Gastroesophageal sphincter (tissue), 4 donors: Measurements from ENCODE around the gene GLIPR1L2. TPM values are rescaled to one million over a fixed set of nuclear protein-coding genes. Genes with fewer than 3 reads are reported as not detected.
"Not testable (repeated sequence)": the region's sequence is repeated elsewhere in the genome, so short reads cannot be mapped to it uniquely, and the experiment has no call there.

Source experiments
- ATAC-seq: fragments of 150-250 bp; one replicate; pipeline ENCODE4 v1.9.1; 2016; ENCODE audit warnings: mild to moderate bottlenecking, moderate library complexity
- H3K27ac ChIP-seq, 4 donors: fragments of 200-600 bp; sonication (generic) in 3 of 4; 1 replicate in 3 of 4; 2 replicates in 1 of 4; pipeline ENCODE4 v1.5.1; 2016 to 2019
- H3K27me3 ChIP-seq: fragments of 200-600 bp; sonication (generic); one replicate; pipeline ENCODE4 v1.5.1; 2019
- H3K36me3 ChIP-seq, 2 donors: fragments of 200-600 bp; sonication (generic); one replicate each; pipeline ENCODE4 v1.5.1; 2019; ENCODE audit warnings: control low read depth in 1 of 2
- H3K4me1 ChIP-seq, 3 donors: fragments of 200-600 bp; sonication (generic); 1 replicate in 2 of 3; 2 replicates in 1 of 3; pipeline ENCODE4 v1.5.1; 2016 to 2019; ENCODE audit warnings: control low read depth in 2 of 3
- H3K4me3 ChIP-seq, 2 donors: fragments of 200-600 bp; sonication (generic); one replicate each; pipeline ENCODE4 v1.5.1; 2019; ENCODE audit warnings: mild to moderate bottlenecking in 1 of 2, moderate library complexity in 1 of 2
- H3K9me3 ChIP-seq, 3 donors: fragments of 200-600 bp; sonication (generic); one replicate each; pipeline ENCODE4 v1.5.1; 2017 to 2019; ENCODE audit warnings: control low read depth in 2 of 3
- EP300 ChIP-seq: sonication (generic); formaldehyde crosslinking; IDR thresholded peaks from one replicate; pipeline ENCODE4 v1.6.1; 2017; ENCODE audit warnings: antibody characterized with exemption, mild to moderate bottlenecking
- POLR2A ChIP-seq, 2 donors: fragments of 450-650 bp; IDR thresholded peaks; one replicate each; pipeline ENCODE4 v1.6.1; 2017; ENCODE audit warnings: antibody characterized with exemption in 2 of 2, mild to moderate bottlenecking in 2 of 2, moderate library complexity in 1 of 2
- POLR2AphosphoS5 ChIP-seq: sonication (generic); formaldehyde crosslinking; IDR thresholded peaks from one replicate; pipeline ENCODE4 v1.6.1; 2017; ENCODE audit warnings: antibody characterized with exemption
- WGBS, 2 donors: methylation state at CpG; one replicate each; pipeline ENCODE4 v1.1.5; 2018; ENCODE audit warnings: low coverage in 1 of 2; 5-methylcytosine and 5-hydroxymethylcytosine counted together
- total RNA-seq, 4 donors: library from RNA; depleted of rRNA; stranded (reverse); fragments of >200 nt; gene quantifications; one replicate each; pipeline ENCODE4 v1.1.0, GENCODE V29; 2016
- TF ChIP-seq, protein P1 (sequence below), 4 experiments: fragments of 200-600 bp in 2 of 4; fragments of 450-650 bp in 2 of 4; sonication (generic) in 1 of 4; IDR thresholded peaks; one replicate each; pipeline ENCODE4 v1.5.1; 2017 to 2019; ENCODE audit warnings: antibody characterized with exemption in 4 of 4, mild to moderate bottlenecking in 2 of 4, moderate library complexity in 2 of 4

Gene GLIPR1L2
- total RNA-seq, 4 donors from 2014 or later, result 0.13 to 2.3 (median 1.2) TPM

DNA sequence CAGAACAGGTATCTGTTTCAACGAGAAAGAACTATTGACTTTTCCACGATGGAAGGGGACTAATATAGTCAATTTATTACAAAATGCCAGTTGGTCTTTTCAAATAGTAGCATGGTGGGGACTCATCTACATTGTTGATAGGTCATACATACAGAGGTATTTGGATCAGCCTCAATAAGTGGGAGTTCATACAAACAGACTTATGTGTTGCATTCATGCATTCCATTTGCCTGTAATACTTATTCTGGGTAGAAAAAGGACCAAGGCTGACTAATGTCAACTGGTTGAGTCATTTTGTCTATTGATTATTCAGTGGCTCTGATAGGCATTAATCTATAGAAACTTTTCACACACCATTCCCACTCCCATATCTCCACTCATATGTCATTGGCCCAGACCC is 48.2 kb downstream of the GLIPR1L2 start:
- Histone ChIP-seq H3K4me1 (no peaks in the 10 kb centered on the region), H3K27ac (no peak overlapping the region), H3K36me3 (no peaks in the 10 kb centered on the region), H3K9me3 (peaks cover 0 to 26% (median 0%) of the 10 kb centered on the region in 3 donors), H3K27me3 (peaks cover 6% of the 10 kb centered on the region), H3K4me3 (no peak overlapping the region)
- 85% methylated on average over 2 of the region's 2 CpGs for WGBS, 2 donors
- TF ChIP-seq POLR2AphosphoS5, result no peak
- TF ChIP-seq, protein P1, sequence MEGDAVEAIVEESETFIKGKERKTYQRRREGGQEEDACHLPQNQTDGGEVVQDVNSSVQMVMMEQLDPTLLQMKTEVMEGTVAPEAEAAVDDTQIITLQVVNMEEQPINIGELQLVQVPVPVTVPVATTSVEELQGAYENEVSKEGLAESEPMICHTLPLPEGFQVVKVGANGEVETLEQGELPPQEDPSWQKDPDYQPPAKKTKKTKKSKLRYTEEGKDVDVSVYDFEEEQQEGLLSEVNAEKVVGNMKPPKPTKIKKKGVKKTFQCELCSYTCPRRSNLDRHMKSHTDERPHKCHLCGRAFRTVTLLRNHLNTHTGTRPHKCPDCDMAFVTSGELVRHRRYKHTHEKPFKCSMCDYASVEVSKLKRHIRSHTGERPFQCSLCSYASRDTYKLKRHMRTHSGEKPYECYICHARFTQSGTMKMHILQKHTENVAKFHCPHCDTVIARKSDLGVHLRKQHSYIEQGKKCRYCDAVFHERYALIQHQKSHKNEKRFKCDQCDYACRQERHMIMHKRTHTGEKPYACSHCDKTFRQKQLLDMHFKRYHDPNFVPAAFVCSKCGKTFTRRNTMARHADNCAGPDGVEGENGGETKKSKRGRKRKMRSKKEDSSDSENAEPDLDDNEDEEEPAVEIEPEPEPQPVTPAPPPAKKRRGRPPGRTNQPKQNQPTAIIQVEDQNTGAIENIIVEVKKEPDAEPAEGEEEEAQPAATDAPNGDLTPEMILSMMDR (IDR thresholded peaks at IDR 0.05), result no peak
- no peak for TF ChIP-seq EP300
- TF ChIP-seq POLR2A (IDR thresholded peaks at IDR 0.05), result no peak
- ATAC-seq, result no peak

DNA sequence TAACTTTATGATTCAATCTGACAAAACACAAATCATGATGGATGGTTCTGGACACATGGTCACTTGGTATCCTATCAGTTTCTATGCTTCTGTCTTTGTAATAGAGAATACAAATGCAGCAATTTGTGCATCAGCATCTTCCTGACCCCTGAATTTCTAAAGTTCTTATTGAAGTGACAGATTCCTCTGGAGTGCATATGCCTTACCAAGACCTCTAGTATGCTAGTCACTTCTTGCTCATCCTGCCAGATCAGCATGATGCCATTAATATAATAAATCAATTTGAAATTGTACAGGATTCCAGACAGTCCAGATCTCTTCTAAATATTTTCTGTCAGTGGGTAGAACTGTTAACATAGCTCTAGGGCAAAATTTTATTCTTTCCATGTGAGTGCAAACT is 49.0 kb downstream of the GLIPR1L2 start:
- Histone ChIP-seq H3K27ac (no peak overlapping the region), H3K9me3 (peaks cover 0 to 26% (median 0%) of the 10 kb centered on the region in 3 donors), H3K4me3 (no peak overlapping the region), H3K27me3 (peaks cover 6% of the 10 kb centered on the region), H3K4me1 (no peaks in the 10 kb centered on the region), H3K36me3 (no peaks in the 10 kb centered on the region)
- no peak for ATAC-seq
- TF ChIP-seq EP300 (no peak), POLR2A (IDR thresholded peaks at IDR 0.05) (no peak), POLR2AphosphoS5 (no peak)
- TF ChIP-seq, protein P1 (IDR thresholded peaks at IDR 0.05), result no peak

DNA sequence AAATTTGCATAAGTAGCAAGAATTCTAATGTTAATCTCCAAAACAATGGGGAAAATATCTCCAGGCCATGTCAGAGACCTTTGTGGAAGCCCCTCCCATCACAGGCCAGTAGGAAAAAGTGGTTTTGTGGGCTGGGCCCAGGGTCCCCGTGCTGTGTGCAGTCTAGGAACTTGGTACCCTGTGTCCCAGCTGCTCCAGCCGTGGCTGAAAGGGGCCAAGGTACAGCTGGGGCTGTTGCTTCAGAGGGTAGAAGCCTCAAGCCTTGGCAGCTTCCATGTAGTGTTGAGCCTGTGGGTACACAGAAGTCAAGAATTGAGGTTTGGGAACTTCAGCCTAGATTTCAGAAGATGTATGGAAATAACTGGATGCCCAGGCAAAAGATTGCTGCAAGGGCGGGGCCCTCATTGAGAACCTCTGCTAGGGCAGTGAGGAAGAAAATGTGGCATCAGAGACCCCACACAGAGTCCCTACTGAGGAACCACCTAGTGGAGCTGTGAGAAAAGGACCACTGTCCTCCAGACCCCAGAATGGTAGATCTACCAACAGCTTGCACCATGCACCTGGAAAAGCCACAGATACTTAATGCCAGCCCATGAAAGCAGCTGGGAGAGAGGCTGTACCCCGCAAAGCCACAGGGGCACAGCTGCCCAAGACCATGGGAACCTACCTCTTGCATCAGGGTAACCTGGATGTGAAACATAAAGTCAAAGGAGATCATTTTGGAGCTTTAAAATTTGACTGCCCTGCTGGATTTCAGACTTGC is 51.0 kb downstream of the GLIPR1L2 start:
- not testable (repeated sequence) for ATAC-seq, H3K27me3 ChIP-seq, H3K36me3 ChIP-seq, H3K4me3 ChIP-seq, H3K27ac ChIP-seq, H3K4me1 ChIP-seq
- WGBS, 2 donors, result 77 to 80% methylated on average over 1 to 3 of the region's 4 CpGs
- peaks cover 0 to 18% (median 0%) of the 10 kb centered on the region in 3 donors for H3K9me3 ChIP-seq

DNA sequence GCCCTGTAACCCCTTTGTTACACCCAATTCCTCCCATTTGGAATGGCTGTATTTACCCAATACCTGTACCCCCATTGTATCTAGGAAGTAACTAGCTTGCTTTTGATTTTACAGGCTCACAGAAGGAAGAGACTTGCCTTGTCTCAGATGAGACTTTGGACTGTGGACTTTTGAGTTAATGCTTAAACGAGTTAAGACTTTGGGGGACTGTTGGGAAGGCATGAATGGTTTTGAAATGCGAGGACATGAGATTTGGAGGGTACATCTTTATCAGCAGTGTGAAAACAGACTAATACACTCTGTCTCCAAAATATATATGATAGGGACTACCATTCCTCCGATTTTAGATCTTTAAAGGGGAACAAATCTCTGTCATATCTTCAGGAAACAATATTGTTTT is 51.6 kb downstream of the GLIPR1L2 start:
- WGBS, 2 donors, result 51 to 54% methylated on average over 2 to 3 of the region's 3 CpGs
- H3K4me3 ChIP-seq, H3K27me3 ChIP-seq, H3K4me1 ChIP-seq, H3K36me3 ChIP-seq, H3K27ac ChIP-seq, ATAC-seq: not testable (repeated sequence)
- peaks cover 0 to 12% (median 0%) of the 10 kb centered on the region in 3 donors for H3K9me3 ChIP-seq

DNA sequence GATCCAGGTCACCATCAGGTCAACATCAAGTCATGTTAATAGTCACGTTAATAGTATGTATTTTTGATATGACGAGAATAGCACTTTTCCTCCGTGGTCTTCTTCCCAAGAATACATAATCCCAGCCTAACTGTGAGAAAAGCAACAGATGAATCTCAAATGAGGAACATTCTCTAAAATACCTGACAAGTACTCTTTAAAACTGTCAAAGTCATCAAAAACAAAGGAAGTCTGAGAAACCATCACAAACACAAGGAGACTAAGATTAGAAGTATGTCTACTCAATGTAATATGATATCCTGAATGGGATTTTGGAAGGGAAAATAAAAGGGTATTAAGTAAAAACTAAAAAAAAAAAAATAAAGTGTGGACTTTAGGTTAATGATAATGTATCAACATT is 52.8 kb downstream of the GLIPR1L2 start:
- H3K36me3 ChIP-seq, result no peaks in the 10 kb centered on the region
- H3K27me3 ChIP-seq, result peaks cover 6% of the 10 kb centered on the region
- no peaks in the 10 kb centered on the region for H3K4me1 ChIP-seq
- peaks cover 0 to 7% (median 0%) of the 10 kb centered on the region in 3 donors for H3K9me3 ChIP-seq
- TF ChIP-seq EP300, result no peak
- TF ChIP-seq, protein P1 (IDR thresholded peaks at IDR 0.05), result no peak
- TF ChIP-seq POLR2AphosphoS5, result no peak
- no peak overlapping the region for H3K27ac ChIP-seq
- no peak for ATAC-seq
- no peak overlapping the region for H3K4me3 ChIP-seq
- 51 to 53% methylated on average over 2 to 3 of the region's 3 CpGs for WGBS, 2 donors

DNA sequence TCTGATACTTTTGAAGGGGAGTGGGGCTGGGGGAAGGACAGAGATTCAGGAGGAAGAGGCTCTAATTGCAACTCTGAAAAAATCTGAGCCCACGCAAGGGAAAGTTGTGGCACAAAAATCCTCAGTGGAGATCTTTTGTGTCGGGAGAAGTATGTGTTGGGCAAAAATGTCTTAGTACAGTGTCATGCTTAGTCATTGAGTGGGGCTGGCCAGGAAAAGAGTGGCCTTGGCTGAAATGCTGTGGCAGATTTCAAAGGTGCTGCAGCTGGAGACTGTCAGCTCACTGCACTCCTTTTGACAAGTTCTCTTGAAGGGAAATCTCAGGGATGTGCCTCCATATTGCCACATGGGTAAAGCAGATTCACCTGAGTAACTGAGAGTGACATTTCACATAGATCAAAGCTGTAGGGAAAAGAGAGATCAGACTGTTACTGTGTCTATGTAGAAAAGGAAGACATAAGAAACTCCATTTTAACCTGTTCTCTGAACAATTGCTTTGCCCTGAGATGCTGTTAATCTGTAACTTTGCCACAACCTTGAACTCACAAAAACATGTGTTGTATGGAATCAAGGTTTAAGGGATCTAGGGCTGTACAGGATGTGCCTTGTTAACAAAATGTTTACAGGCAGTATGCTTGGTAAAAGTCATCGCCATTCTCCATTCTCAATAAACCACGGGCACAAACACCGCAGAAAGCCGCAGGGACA is 53.7 kb downstream of the GLIPR1L2 start:
- H3K27ac ChIP-seq, result no peak overlapping the region
- peaks cover 0 to 7% (median 0%) of the 10 kb centered on the region in 3 donors for H3K9me3 ChIP-seq
- no peaks in the 10 kb centered on the region for H3K36me3 ChIP-seq
- TF ChIP-seq EP300 (no peak), POLR2AphosphoS5 (no peak), POLR2A (IDR thresholded peaks at IDR 0.05) (no peak)
- TF ChIP-seq, protein P1 (IDR thresholded peaks at IDR 0.05), result no peak
- no peak overlapping the region for H3K4me3 ChIP-seq
- H3K27me3 ChIP-seq, result peaks cover 6% of the 10 kb centered on the region
- H3K4me1 ChIP-seq, result no peaks in the 10 kb centered on the region
- 84 to 88% methylated on average over 6 of the region's 6 CpGs for WGBS, 2 donors
- no peak for ATAC-seq

DNA sequence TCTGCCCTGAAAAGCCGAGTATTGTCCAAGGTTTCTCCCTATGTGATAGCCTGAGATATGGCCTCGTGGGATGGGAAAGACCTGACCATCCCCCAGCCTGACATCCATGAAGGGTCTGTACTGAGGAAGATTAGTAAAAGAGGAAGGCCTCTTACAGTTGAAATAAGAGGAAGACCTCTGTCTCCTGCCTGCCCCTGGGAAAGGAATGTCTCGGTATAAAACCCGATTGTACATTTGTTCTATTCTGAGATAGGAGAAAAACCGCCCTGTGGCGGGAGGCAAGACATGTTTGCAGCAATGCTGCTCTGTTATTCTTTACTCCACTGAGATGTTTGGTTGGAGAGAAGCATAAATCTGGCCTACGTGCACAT is 54.2 kb downstream of the GLIPR1L2 start:
- not testable (repeated sequence) for ATAC-seq, H3K27ac ChIP-seq, H3K4me3 ChIP-seq, H3K4me1 ChIP-seq, H3K9me3 ChIP-seq, H3K36me3 ChIP-seq, H3K27me3 ChIP-seq
- 71 to 84% methylated on average over 6 to 7 of the region's 7 CpGs for WGBS, 2 donors
